OCI-LY1 (cell line): Measurements from ENCODE around the gene TMEM184A.

Source experiments
- H2AFZ ChIP-seq: fragments of 200-600 bp; sonication (generic), shearing (Covaris generic); 2 replicates; pipeline ENCODE4 v1.6.0; 2014; ENCODE audit warnings: antibody characterized with exemption, mild to moderate bottlenecking, low read length
- H3F3A ChIP-seq: fragments of 200-600 bp; sonication (generic), shearing (Covaris generic); 2 replicates; pipeline ENCODE4 v1.6.0; 2014; ENCODE audit warnings: mild to moderate bottlenecking, antibody characterized with exemption, low read length, moderate library complexity; ENCODE audit not compliant: insufficient read depth
- H3K27ac ChIP-seq: fragments of 200-600 bp; sonication (generic); 2 replicates; pipeline ENCODE4 v1.5.1; 2014; ENCODE audit warnings: low read length, mixed run types, mild to moderate bottlenecking, low read depth; ENCODE audit not compliant: poor library complexity, severe bottlenecking
- H3K27me3 ChIP-seq: fragments of 200-600 bp; sonication (generic); 2 replicates; pipeline ENCODE4 v1.6.0; 2014; ENCODE audit warnings: antibody characterized with exemption, mild to moderate bottlenecking, low read length, moderate library complexity; ENCODE audit not compliant: insufficient read depth
- H3K36me3 ChIP-seq: fragments of 200-600 bp; sonication (generic); 2 replicates; pipeline ENCODE4 v1.6.1; 2014; ENCODE audit warnings: mild to moderate bottlenecking, antibody characterized with exemption, low read length, moderate library complexity, mixed read lengths; ENCODE audit not compliant: insufficient read depth
- H3K4me1 ChIP-seq: fragments of 200-600 bp; sonication (generic); 2 replicates; pipeline ENCODE4 v1.5.1; 2014; ENCODE audit warnings: mild to moderate bottlenecking, low read length, moderate library complexity; ENCODE audit not compliant: insufficient read depth, severe bottlenecking
- H3K4me2 ChIP-seq: fragments of 200-600 bp; sonication (generic), shearing (Covaris generic); 2 replicates; pipeline ENCODE4 v1.6.1; 2014; ENCODE audit warnings: low read length
- H3K4me3 ChIP-seq: fragments of 200-600 bp; sonication (generic); 2 replicates; pipeline ENCODE4 v1.5.1; 2014; ENCODE audit warnings: low read length, low read depth, mild to moderate bottlenecking, mixed read lengths; ENCODE audit not compliant: poor library complexity, severe bottlenecking
- H3K79me2 ChIP-seq: fragments of 200-600 bp; shearing (Covaris generic); 2 replicates; pipeline ENCODE4 v1.6.1; 2016; ENCODE audit warnings: mixed run types, low read length, mixed read lengths; ENCODE audit not compliant: insufficient read depth
- H3K9ac ChIP-seq: fragments of 200-600 bp; sonication (generic), shearing (Covaris generic); 2 replicates; pipeline ENCODE4 v1.6.1; 2014; ENCODE audit warnings: mild to moderate bottlenecking, low read length, mixed read lengths
- H3K9me2 ChIP-seq: fragments of 200-600 bp; sonication (generic), shearing (Covaris generic); 2 replicates; pipeline ENCODE4 v1.6.1; 2014; ENCODE audit warnings: low read depth, mild to moderate bottlenecking, low read length, mixed read lengths
- H3K9me3 ChIP-seq: fragments of 200-600 bp; shearing (Covaris generic); 2 replicates; pipeline ENCODE4 v1.6.1; 2014; ENCODE audit warnings: low read length, mixed read lengths
- H4K20me1 ChIP-seq: fragments of 200-600 bp; sonication (generic), shearing (Covaris generic); 2 replicates; pipeline ENCODE4 v1.6.0; 2016; ENCODE audit warnings: mild to moderate bottlenecking, low read length; ENCODE audit not compliant: insufficient read depth
- EZH2 ChIP-seq: fragments of 200-600 bp; sonication (generic), shearing (Covaris generic); IDR thresholded peaks from 2 replicates; pipeline ENCODE4 v1.8.0; 2017; ENCODE audit warnings: borderline replicate concordance, mixed run types, mild to moderate bottlenecking, antibody characterized with exemption, low read length, moderate library complexity, mixed read lengths
- TF ChIP-seq, protein P1 (sequence below): fragments of 200-600 bp; sonication (generic), shearing (Covaris generic); IDR thresholded peaks from 2 replicates; pipeline ENCODE4 v1.5.1; 2017; ENCODE audit warnings: mild to moderate bottlenecking, antibody characterized with exemption, low read length, moderate library complexity, mixed read lengths

TMEM184A gene

DNA sequence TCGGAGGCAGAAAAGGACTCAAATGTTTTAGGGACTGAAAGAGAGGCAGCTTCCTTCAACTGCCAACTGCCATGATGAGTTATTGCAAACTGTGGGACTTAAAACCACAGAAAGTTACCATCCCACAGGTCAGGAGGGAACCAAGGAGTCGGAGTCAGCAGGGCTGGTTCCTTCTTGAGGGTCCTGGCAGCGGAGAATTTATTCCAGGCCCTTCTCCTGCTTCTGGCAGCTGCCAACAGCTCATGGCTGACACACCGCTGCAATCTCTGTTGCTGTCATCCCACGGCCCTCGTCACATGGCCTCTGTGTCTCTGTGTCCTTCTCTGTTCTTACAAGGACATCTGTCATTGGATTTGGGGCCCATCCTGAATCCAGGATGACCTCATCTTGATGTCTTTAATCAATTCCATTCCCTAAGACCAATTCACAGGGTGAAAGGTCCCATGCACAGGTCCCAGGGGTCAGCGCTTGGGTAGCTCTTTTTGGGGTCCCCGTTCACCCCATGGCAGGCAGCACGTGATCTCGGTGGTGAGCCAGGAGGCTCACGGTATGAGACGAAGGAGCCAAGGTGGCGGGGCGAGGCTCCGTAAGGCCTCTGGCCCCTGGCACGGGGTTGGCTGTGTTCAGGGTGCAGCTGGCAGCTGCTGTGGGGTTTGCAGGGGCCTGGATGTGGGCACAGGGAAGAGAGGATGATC is 41.2 kb upstream of the TMEM184A start:
- Histone ChIP-seq H3F3A (no peaks in the 10 kb centered on the region), H3K9me3 (no peaks in the 10 kb centered on the region), H3K36me3 (no peaks in the 10 kb centered on the region; the same call in 1 of the 2 replicates), H3K4me1 (no peaks in the 10 kb centered on the region), H3K4me3 (no peak overlapping the region), H3K79me2 (no peaks in the 10 kb centered on the region), H3K4me2 (no peak overlapping the region), H3K27ac (no peak overlapping the region), H2AFZ (no peak overlapping the region), H3K9ac (no peak overlapping the region), H4K20me1 (no peaks in the 10 kb centered on the region), H3K9me2 (no peaks in the 10 kb centered on the region), H3K27me3 (0 out of 2 replicates have a peak, but pooled peaks cover 13% of the 10 kb centered on the region)
- TF ChIP-seq EZH2 = no peak
- TF ChIP-seq, protein P1, sequence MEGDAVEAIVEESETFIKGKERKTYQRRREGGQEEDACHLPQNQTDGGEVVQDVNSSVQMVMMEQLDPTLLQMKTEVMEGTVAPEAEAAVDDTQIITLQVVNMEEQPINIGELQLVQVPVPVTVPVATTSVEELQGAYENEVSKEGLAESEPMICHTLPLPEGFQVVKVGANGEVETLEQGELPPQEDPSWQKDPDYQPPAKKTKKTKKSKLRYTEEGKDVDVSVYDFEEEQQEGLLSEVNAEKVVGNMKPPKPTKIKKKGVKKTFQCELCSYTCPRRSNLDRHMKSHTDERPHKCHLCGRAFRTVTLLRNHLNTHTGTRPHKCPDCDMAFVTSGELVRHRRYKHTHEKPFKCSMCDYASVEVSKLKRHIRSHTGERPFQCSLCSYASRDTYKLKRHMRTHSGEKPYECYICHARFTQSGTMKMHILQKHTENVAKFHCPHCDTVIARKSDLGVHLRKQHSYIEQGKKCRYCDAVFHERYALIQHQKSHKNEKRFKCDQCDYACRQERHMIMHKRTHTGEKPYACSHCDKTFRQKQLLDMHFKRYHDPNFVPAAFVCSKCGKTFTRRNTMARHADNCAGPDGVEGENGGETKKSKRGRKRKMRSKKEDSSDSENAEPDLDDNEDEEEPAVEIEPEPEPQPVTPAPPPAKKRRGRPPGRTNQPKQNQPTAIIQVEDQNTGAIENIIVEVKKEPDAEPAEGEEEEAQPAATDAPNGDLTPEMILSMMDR = no peak

DNA sequence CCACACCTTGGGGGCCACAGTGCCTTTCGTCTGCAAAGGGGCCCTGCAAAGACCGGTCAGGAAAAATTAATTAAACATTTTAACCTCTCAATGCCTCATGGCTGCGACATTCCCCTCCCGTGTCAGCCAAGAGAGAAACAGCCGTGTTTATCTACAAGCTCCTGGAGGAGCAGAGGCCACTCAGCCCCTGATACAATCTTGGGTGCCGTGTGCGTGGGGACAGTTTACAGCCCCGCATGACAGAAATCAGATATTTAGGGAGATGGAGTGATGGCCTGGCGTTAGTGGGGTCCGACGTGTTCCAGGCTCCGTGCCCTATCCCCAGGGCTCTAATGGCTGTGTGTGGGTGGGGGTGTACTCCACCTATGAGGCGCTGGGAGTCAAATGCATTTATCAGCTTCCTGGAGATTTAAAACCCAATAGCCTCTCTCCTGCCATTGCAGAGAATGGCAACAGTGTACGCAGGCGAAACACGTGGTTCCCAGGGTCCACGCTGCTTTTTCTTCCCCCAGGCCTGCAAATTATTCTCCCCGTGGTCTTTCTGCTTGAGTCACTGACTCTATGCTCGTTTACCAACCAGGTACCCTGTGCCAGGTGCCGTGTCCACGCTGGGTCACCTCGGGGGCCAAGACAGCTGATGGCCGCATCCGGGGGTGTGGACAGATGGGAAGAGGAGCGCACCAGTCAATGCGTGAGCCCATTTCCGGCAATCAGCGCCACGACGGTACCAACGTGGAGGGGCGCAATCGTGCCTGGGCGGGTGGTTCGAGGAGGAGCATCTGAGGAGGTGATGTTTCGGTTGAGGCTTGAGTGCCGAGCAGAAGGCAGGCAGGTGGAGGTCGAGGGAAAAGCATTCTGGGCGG is 40.4 kb upstream of the TMEM184A start:
- TF ChIP-seq EZH2 = no peak
- TF ChIP-seq, protein P1 = no peak
- no peak overlapping the region for H2AFZ ChIP-seq
- H3K4me2 ChIP-seq = no peak overlapping the region
- no peak overlapping the region for H3K9ac ChIP-seq
- no peak overlapping the region for H3K4me3 ChIP-seq
- H3K9me3 ChIP-seq = no peaks in the 10 kb centered on the region
- no peak overlapping the region for H3K27ac ChIP-seq
- H3K27me3 ChIP-seq = peaks cover 16% of the 10 kb centered on the region
- no peaks in the 10 kb centered on the region for H3K4me1 ChIP-seq
- no peaks in the 10 kb centered on the region for H3F3A ChIP-seq
- no peaks in the 10 kb centered on the region for H4K20me1 ChIP-seq
- H3K36me3 ChIP-seq = no peaks in the 10 kb centered on the region; the same call in 1 of the 2 replicates
- no peaks in the 10 kb centered on the region for H3K79me2 ChIP-seq
- H3K9me2 ChIP-seq = no peaks in the 10 kb centered on the region

DNA sequence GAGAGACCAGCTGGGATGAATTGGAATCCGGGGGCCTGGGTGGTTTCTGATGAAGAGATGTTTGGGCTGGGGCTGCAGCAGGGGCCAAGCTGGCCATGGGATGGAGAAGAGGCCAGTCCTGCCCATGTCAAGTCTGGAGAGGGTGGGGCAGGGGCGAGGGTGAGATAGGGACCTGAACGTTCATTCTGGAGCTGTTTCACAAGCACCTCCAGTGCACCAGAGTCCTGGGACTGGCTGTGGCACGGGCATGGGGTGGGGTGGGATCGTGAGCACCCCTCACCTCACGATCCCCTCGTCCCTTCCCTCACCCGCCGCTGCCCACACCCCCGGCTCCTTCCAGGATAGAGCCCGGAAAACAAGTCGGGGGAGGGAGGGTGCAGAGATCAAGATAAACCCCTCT is 39.6 kb upstream of the TMEM184A start:
- H4K20me1 ChIP-seq = no peaks in the 10 kb centered on the region
- H3K9me2 ChIP-seq = no peaks in the 10 kb centered on the region
- H3F3A ChIP-seq = no peaks in the 10 kb centered on the region
- no peak overlapping the region for H3K27ac ChIP-seq
- TF ChIP-seq EZH2 = no peak
- TF ChIP-seq, protein P1 = no peak
- H3K36me3 ChIP-seq = no peaks in the 10 kb centered on the region; the same call in 1 of the 2 replicates
- no peak overlapping the region for H3K4me3 ChIP-seq
- no peak overlapping the region for H3K9ac ChIP-seq
- H2AFZ ChIP-seq = no peak overlapping the region
- H3K27me3 ChIP-seq = peaks cover 16% of the 10 kb centered on the region
- no peaks in the 10 kb centered on the region for H3K79me2 ChIP-seq
- no peak overlapping the region for H3K4me2 ChIP-seq
- no peaks in the 10 kb centered on the region for H3K9me3 ChIP-seq
- no peaks in the 10 kb centered on the region for H3K4me1 ChIP-seq
